Measurements from ENCODE around the gene ZNF324B.
A peak's percentile ranks its signal among the peaks of the same experiment; 100 is the strongest.

Gene ZNF324B

DNA sequence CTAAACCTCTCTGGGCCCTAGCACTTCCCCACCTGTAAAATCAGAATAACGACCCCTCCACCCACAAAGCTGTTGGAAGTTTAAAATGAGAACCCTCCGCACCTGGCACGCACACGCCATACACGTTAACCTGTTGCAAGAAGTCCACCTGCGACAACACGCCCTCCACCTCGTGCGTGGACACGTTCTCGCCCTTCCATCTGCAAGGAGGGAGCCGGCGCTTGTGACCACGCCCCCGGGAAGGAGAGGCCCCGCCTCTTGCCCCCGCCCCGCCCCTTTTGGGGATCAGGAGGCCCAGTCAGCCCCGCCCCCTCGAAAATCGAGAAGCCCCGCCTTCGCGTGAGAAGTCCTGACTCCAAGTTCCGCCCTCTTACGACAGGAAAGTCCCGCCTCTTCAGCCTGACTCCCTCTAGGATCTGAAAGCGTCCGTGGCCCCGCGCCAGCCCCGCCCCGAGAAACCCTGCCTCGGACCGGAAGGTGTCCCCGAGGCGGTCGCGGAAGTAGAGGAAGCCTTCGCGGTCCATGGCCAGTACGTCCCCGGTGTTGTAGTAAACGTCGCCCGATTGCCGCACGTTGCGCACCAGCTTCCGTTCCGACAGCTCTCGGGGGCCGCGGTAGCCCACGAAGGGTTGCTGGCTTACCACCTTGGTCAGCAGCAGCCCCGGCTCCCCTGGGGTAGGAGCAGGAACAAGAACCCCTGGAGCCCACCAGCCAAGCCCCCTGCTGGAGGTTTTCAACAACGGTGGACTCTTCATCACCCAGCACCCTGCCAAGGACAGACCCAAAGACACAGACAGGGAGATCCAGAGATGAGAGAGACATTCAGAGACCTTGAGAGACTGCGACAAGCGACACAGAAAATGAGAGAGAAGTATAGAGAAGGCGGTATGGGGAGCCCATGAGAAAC, 47.9 kb downstream of the ZNF324B start:
- Histone ChIP-seq H3K4me3 (ENCODE audit: insufficient read depth, low read depth, low read length) (peak overlapping the region; percentile 82), H3K27ac (ENCODE audit: insufficient read depth, low read depth, low read length, poor library complexity, severe bottlenecking) (no peak overlapping the region), H3K27me3 (ENCODE audit: control insufficient read depth, insufficient read depth, low read length, poor library complexity, severe bottlenecking) (no peaks in the 10 kb centered on the region), H3K36me3 (ENCODE audit: control insufficient read depth, insufficient read depth, low read length) (no peaks in the 10 kb centered on the region), H3K4me1 (ENCODE audit: control insufficient read depth, insufficient read depth, low read length) (peaks cover 11% of the 10 kb centered on the region), H3K9me3 (ENCODE audit: control insufficient read depth, low read length) (no peaks in the 10 kb centered on the region)
- WGBS, 2 experiments: 2% methylated on average over 60 of the region's 60 CpGs

DNA sequence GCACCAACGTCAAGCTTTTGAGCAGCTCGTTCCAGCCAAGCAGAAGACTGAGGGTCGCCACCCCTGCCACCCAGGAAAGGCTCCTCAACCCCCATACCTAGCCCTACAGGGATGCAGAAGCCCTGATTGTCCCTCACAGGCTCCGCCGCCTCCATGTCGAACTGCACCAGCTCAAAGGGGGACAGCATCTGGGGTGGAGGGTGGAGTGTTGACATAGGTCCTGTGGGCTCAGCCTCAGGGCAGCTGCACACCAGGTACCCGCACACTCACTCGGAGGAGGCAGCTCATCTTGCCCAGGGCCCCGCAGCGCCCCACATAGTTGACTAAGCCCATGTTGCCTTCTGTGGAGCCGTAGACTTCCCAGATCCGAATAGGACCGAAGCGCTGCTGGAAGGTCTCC, 48.8 kb downstream of the ZNF324B start:
- no peaks in the 10 kb centered on the region for H3K27me3 ChIP-seq (ENCODE audit: control insufficient read depth, insufficient read depth, low read length, poor library complexity, severe bottlenecking)
- H3K4me3 ChIP-seq (ENCODE audit: insufficient read depth, low read depth, low read length): peak overlapping the region; percentile 82
- H3K36me3 ChIP-seq (ENCODE audit: control insufficient read depth, insufficient read depth, low read length): no peaks in the 10 kb centered on the region
- H3K9me3 ChIP-seq (ENCODE audit: control insufficient read depth, low read length): no peaks in the 10 kb centered on the region
- H3K27ac ChIP-seq (ENCODE audit: insufficient read depth, low read depth, low read length, poor library complexity, severe bottlenecking): no peak overlapping the region
- H3K4me1 ChIP-seq (ENCODE audit: control insufficient read depth, insufficient read depth, low read length): peaks cover 11% of the 10 kb centered on the region
- WGBS, 2 experiments: 93 to 94% methylated on average over 14 of the region's 14 CpGs
